ENCODE measurements around the gene ATG14. TPM values are rescaled to one million over a fixed set of nuclear protein-coding genes. Genes with fewer than 3 reads are reported as not detected.
A peak's percentile ranks its signal among the peaks of the same experiment; 100 is the strongest.

ATG14 gene
- total and polyA plus RNA-seq, 2 experiments from 2014 or later = 7.3 to 15.2 TPM

DNA sequence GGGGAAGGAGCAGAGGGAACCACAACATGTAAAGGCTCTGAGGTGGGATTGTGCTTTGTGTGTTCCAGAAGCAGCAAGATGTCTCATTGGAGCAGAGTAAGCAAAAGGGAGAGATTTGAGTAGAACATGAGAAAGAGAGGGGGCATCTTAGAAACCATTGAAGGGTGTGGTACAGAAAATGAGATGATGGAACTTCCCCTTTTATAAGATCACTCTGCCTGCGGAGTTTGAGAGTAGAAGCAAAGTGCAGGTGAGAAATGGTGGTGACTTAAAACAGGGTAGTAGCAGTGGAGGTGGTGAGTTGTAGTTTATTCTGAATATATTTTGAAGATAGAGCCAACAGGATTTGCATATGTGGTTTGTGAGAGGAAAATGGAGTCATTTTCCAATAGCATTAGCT is 84.5 kb downstream of the ATG14 start:
- H3K4me1 ChIP-seq (ENCODE audit: insufficient read depth) = no peaks in the 10 kb centered on the region
- H3K27me3 ChIP-seq (ENCODE audit: insufficient read depth) = no peaks in the 10 kb centered on the region
- DNase-seq (ENCODE audit: low spot score) = no peak
- Mint-ChIP-seq H3K36me3 (ENCODE audit: low read depth) (no peaks in the 10 kb centered on the region; the same call in 1 of the 3 replicates), H3K4me1 (no peaks in the 10 kb centered on the region; the same call in 2 of the 3 replicates), H3K27ac (peak overlapping the region; percentile 3; the same call in 1 of the 2 replicates), H3K4me3 (no peak overlapping the region), H3K27me3 (ENCODE audit: insufficient read depth, low read depth, poor library complexity) (peaks cover 2% of the 10 kb centered on the region), H3K9me3 (no peaks in the 10 kb centered on the region)
- peaks cover 3% of the 10 kb centered on the region; the same call in 1 of the 2 replicates for H4K20me1 ChIP-seq (replicated peaks; ENCODE audit: insufficient read depth)
- ATAC-seq = no peak
- no peaks in the 10 kb centered on the region for H3K9me2 ChIP-seq (ENCODE audit: insufficient read depth)
- H3F3A ChIP-seq (replicated peaks; ENCODE audit: low read depth) = no peaks in the 10 kb centered on the region
- no peak for TF ChIP-seq STAT1 (IDR thresholded peaks at IDR 0.05; ENCODE audit: unreplicated experiment)
- no peak for TF ChIP-seq REST (IDR thresholded peaks at IDR 0.05; ENCODE audit: unreplicated experiment)
- TF ChIP-seq ZNF331 (CRISPR knock-in tag; IDR thresholded peaks at IDR 0.05; ENCODE audit: low read depth) = no peak
- TF ChIP-seq CREB1 (CRISPR knock-in tag; IDR thresholded peaks at IDR 0.05; ENCODE audit: low read depth) = no peak
- TF ChIP-seq EZH2phosphoT487 (IDR thresholded peaks at IDR 0.05; ENCODE audit: unreplicated experiment) = no peak
- no peak overlapping the region for H2AFZ ChIP-seq
- no peaks in the 10 kb centered on the region for H3K36me3 ChIP-seq (ENCODE audit: insufficient read depth)
- no peak overlapping the region for H3K4me2 ChIP-seq
- no peak overlapping the region for H3K27ac ChIP-seq (ENCODE audit: low read depth)
- H3K79me2 ChIP-seq (replicated peaks; ENCODE audit: insufficient read depth) = peaks cover 55% of the 10 kb centered on the region
- no peak overlapping the region for H3K4me3 ChIP-seq

DNA sequence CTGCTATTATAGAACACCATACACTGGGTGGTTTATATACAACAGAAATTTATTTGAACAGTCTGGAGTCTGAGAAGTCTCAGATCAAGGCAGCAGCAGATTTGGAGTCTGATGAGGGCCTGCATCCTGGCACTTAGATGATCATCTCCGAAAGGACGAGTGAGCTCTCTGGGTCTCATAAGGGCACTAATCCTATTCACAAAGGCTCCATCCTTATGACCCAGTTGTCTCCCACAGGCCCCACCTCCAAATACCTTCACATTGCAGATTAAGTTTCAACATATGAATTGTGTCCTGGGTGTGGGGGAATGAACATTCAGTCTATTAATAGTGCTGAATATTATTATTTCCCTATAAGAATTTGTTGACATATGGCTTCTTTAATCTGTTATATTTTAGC is 86.8 kb downstream of the ATG14 start:
- Mint-ChIP-seq H3K4me1 (no peaks in the 10 kb centered on the region; the same call in 2 of the 3 replicates), H3K4me3 (no peak overlapping the region), H3K36me3 (ENCODE audit: low read depth) (no peaks in the 10 kb centered on the region; the same call in 1 of the 3 replicates), H3K27me3 (ENCODE audit: insufficient read depth, low read depth, poor library complexity) (peaks cover 4% of the 10 kb centered on the region), H3K9me3 (no peaks in the 10 kb centered on the region), H3K27ac (no peak overlapping the region)
- Histone ChIP-seq H3K4me3 (no peak overlapping the region), H3K36me3 (ENCODE audit: insufficient read depth) (no peaks in the 10 kb centered on the region), H3K27me3 (ENCODE audit: insufficient read depth) (no peaks in the 10 kb centered on the region), H3F3A (replicated peaks; ENCODE audit: low read depth) (no peaks in the 10 kb centered on the region), H3K9me2 (ENCODE audit: insufficient read depth) (no peaks in the 10 kb centered on the region), H2AFZ (no peak overlapping the region), H3K79me2 (replicated peaks; ENCODE audit: insufficient read depth) (peaks cover 47% of the 10 kb centered on the region), H3K27ac (ENCODE audit: low read depth) (no peak overlapping the region), H3K4me1 (ENCODE audit: insufficient read depth) (no peaks in the 10 kb centered on the region), H4K20me1 (replicated peaks; ENCODE audit: insufficient read depth) (peaks cover 3% of the 10 kb centered on the region; the same call in 1 of the 2 replicates), H3K4me2 (no peak overlapping the region)
- ATAC-seq (no peak), DNase-seq (ENCODE audit: low spot score) (no peak)
- TF ChIP-seq EZH2 (IDR thresholded peaks at IDR 0.05; ENCODE audit: low read depth, unreplicated experiment) = no peak
- TF ChIP-seq ZNF462 (CRISPR knock-in tag; IDR thresholded peaks at IDR 0.05) = no peak
- no peak for TF ChIP-seq STAT1 (IDR thresholded peaks at IDR 0.05; ENCODE audit: unreplicated experiment)
- TF ChIP-seq NANOG (IDR thresholded peaks at IDR 0.05; ENCODE audit: borderline replicate concordance) = no peak
- no peak for TF ChIP-seq ZNF331 (CRISPR knock-in tag; IDR thresholded peaks at IDR 0.05; ENCODE audit: low read depth)
- no peak for TF ChIP-seq REST (IDR thresholded peaks at IDR 0.05; ENCODE audit: unreplicated experiment)

Data from GM23338 (cell line).